Measurements from ENCODE around the gene GMPR. TPM values are rescaled to one million over a fixed set of nuclear protein-coding genes. Genes with fewer than 3 reads are reported as not detected.

GMPR gene
- 33.5 and 34.9 TPM in 2 replicates for total RNA-seq (2014; rRNA removed; shearing (Covaris generic))

DNA sequence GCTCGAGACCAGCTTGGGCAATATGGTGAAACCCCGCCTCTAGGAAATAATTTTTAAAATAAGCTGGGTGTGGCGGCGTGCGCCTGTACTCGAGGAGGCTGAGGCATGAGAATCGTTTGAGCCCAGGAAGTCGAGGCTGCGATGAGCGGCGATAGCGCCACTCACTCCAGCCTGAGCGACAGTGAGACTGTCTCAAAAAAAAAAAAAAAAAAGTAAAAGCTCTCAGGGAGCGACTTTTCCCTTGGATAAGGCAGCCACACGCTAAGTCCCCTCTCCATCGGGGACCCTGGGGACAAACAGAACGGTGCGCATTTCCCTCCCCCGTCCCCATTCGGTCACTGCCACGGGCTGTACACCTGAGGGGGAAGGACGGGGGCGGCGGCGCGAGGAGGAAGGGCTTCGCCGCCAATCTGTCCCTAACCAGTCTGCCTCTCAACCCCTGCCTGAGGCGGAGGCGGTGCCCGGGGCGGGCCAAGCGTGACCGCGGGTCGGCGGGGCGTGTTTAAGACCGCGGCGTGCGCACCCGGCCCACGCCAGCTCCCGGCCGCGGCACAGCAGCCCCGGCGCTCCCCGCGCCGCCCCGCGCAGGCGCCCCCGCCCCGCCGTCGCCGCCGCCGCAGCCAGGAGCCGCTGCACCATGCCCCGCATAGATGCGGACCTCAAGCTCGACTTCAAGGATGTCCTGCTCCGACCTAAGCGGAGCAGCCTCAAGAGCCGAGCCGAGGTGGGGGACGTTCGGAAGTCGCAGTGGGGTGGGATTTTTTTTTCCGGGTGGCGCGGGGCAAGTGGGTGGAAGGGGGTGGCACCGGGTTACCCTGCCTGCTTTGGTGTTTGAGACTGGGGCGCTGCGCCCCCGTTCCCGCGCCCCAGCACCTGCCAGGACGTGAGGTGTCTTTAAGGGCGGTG is at the start of gene GMPR:
Gene GMPR (plus strand): TSS at position 531 of the 906 bp plus-strand sequence. CDS start 107 bp downstream, at position 638.
- DNase-seq (ENCODE audit: low read depth) = peak; percentile 75

DNA sequence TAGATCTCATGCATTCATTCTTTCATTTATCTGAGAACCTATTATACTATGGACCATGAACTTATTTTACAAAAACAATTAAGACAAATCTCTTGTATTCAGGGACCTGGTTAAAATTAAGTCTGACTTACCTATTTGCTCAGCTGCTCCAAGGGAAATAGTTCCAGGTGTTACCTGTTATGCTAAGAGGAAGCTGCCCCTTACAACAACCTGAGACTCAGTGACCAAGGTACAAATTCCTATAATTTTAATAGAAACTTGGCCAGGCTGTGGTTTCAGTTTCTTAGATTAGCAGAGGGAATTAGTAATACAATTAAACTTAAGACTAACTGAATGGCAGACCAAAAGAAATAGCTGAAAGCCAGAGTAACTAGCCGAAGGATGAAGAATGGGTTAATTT is 48.2 kb upstream of the GMPR start:
- no peak for DNase-seq (ENCODE audit: low read depth)

DNA sequence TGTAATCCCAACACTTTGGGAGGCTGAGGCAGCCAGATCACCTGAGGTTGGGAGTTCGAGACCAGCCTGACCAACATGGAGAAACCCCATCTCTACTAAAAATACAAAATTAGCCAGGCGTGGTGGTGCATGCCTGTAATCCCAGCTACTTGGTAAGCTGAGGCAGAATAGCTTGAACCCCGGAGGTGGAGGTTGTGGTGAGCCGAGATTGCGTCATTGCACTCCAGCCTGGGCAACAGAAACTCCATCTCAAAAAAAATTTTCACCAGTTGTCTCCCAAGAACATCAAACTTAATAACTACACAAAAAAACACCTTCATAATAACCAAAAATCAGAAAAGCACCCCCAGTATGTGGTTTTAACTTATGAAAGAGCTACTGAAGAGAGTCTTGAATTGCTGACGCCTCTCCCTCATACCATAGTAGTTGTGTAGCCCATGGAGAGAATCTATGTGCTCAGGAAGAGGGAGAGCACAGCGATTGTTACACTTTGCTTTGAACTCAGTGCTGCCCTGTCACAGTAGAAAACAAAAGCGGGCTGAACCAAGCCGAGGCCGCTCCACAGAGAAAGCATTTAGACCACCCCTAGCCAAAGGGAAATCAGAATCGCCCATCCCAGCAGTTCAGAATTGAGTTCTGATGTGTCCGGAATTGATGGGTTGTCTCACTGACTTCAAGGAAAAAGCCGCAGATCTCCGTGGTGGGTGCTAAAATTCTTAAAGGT is 42.0 kb upstream of the GMPR start:
- no peak for DNase-seq (ENCODE audit: low read depth)

DNA sequence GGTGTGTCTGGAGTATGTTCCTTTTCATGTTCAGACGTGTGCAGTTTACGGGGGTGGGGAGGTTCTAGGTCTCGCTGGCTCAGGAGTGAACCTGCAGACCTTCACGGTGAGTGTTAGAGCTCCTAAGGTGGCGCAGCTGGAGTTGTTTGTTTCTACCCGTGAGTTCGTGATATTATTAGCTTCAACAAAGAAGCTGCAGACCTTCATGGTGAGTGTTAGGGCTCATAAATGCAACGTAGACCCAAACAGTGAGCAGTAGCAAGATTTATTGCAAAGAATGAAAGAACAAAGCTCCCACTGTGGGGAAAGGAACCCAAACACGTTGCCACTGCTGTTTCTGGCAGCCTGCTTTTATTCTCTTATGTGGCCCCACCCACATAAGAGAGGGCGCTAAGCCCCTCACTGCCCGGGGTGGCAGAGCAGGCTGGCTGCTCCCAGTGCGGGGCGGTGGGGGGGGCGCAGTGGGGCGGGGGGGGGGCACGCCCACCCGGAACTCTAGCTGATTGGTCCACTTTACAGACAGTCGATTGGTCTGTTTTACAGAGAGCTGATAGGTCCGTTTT is 41.3 kb upstream of the GMPR start:
- DNase-seq (ENCODE audit: low read depth) = no peak

DNA sequence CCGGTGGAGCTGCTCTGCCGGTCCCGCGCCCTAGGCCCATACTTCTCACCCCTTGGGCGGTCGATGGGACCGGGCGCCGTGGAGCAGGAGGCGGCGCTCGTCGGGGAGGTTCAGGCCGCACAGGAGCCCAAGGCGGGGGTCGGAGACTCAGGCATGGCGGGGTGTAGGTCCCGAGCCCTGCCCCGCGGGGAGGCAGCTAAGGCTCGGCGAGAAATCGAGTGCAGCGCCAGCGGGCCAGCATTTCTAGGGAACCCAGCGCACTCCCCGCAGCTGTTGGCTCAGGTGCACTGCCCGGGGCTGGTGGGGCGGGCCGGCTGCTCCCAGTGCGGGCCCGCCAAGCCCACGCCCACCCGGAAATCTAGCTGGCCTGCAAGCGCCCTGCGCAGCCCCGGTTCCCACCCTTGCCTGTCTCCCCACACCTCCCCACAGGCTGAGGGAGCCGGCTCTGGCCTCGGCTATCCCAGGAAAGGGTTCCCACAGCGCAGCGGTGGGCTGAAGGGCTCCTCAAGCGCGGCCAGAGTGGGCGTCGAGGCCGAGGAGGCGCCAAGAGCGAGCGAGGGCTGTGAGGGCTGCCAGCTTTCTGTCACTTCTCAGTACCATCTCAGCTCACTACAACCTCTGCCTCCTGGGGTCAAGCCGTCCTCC is 40.2 kb upstream of the GMPR start:
- no peak for DNase-seq (ENCODE audit: low read depth)

DNA sequence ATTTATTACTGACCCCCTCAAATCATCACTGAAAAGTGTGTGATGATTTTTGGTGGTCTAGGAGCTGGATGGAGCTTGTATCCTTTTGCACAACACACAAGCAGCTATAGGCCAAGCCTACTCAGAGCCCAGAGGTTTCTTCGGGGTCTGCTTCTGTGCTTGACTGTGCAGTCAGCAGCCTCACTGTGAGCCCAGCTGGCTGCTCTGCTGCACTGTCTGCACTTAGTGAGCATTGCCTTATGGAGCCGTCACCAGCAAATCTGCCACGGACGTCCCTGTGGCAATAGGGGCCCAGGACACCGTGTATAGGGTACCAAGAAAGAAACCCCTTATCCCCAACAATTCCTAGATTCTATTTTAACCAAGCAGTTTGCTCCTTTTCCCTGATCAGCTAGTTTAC is 38.6 kb upstream of the GMPR start:
- no peak for DNase-seq (ENCODE audit: low read depth)

DNA sequence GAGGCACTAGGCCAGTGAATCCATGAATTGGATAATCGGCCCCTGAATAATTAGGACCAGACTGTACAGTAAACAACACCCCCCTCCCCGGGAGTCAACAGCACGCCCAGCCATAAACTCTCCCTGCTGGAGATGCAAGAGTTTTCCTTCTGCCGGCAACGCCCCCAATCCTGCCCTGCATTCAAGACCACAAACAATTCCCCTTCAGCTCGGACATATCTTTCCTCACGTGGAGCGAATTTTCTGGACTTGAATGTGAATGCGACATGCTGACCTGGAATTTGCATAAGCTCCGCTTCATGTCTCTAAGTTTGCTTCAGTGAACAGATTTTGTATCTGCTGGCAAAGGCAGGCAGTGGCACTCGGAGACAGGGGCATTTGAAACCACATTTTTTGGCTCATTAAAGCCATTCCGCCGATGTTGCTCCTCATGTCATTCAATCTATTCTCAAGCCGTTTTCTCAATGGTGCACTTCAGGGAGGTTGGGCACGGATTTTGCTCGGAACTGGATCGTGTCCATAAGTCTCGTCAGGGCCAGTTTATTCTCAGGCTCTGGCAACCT is 38.0 kb upstream of the GMPR start:
- no peak for DNase-seq (ENCODE audit: low read depth)

DNA sequence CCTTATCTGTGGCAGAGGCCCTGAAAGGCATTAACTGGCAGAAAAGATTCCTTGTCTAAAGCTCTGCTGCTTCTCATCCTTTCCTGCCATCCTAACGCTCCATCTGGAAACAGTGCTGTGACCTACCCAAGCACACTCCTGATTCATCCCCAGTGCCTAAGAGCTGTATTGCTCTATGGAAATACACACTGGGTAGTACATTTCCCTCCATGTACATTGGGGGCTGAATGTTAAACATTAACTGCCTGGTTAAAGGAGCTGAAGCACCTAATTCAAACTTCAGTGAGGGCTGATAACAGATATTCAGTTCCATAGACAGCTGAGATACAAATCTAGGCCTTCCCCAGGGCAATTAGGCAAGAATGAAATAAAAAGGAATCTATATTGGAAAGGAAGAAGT is 36.7 kb upstream of the GMPR start:
- DNase-seq (ENCODE audit: low read depth) = no peak

DNA sequence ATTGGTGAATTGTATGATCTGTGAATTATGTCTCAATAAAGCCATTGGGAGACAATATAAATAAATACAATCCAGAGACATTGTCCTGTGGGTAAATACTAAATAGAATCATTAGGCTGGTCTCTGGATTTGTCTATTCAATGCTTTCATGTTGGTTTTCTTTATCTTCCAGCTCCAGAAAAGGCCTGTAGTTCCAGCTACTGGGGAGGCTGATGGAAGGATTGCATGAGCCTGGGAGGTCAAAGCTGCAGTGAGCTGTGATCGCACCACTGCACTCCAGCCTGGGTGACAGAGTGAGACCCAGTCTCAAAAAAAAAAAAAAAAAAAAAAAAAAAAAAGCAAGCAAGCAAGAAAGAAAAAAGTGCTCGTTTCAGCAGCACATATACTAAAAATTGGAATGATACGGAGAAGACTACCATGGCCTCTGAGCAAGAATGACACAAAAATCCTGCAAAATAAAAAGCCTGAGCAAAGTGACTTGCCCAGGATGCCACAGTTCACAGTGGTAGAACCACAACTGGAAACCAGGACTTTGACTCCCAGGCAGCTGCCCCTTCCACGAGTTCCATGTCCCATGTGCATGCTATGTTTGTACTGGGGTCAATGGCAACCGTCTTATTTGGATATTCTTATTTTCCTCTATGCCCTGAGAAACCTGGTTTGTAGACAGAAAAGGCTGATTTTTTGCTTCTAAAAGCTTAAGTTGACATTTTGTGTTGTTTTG is 33.6 kb upstream of the GMPR start:
- DNase-seq (ENCODE audit: low read depth) = no peak

DNA sequence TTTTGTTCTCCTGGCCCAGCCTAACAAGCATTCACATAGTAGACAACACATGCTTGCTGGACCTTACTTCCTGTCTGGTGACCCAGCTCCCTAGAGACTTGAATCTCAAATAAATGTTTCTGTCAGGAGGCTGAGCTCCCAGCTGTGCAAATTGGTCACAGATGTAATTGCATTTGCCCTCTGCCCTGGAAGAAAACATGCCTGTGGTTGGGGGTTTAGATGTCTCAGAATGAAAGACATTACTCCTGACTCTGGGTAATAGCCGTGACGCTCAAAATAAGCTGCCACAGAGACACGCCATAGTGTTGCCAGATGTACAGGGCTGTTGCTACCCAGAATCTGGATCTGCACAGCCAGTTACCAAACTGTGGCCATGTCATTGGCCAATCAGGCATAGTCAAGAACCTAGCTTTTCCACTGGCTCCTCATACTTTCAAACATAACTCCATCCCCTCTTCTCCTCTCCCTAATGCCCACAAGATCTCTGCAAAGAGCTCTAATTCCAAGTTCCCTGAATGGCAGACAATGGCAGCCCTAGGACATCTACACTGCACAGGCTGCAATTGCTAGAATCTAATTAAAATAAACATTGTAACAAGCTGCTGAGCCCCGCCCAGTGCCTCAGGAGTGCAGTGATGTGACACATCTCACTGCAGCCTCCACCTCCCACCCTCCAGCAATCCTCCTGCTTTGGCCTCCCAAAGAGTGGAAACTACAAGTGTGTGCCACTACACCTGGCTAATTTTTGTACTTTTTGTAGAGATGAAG is 32.8 kb upstream of the GMPR start:
- DNase-seq (ENCODE audit: low read depth) = peak; percentile 100

DNA sequence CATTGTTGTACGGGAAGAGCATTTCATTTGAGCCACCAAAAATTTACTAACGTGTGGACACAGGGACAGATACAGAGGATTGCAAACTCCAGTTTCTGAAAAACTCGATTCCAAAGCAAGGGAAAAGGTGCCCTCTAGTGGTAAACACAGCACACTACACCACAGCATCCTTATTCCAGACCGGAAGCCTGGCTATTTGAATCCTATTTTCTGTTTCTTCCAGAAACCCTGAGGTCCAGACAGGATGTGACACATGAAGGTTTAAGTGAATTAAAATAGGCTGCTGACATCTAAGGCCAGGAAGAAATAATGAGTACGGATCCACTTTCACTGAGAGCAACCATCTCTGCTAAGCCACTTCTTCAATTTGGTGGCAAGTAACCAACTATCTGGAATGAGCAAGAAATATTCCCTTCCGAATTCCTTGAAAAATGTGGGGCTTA is 31.8 kb upstream of the GMPR start:
- peak; percentile 92 for DNase-seq (ENCODE audit: low read depth)

DNA sequence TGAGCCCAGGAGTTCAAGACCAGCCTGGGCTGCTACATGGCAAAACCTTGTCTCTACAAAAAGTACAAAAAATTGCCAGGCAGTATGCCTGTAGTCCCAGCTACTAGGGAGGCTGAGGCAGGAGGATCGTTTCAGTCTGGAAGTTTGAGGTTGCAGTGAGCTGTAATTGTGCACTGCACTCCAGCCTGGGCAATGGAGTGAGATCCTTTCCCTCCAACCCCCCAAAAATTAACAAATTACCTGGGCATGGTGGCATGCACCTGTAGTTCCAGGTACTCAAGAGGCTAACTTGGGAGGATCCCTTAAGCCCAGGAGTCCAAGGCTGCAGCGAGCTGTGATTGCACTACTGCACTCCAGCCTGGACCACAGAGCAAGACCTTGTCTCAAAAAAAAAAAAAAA is 29.4 kb upstream of the GMPR start:
- DNase-seq (ENCODE audit: low read depth) = no peak

DNA sequence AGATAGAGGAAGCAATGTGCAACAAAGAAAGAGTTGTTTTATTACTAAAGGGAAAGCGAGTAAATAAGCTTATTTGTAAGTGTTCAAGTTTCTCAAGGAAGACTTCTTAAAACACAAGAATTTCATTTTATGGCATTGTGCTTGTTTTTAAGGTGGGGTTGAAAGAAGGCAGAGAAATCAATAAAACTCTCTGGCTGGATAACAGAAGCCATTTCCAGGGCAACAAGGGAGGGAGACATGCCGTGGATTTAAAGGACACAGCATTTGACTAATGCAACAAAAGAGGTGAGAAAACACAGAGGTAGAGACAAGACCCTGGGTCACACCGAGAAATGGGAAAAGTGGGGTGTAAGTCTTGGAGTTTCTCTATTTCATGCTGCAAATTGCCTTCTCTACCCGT is 28.8 kb upstream of the GMPR start:
- no peak for DNase-seq (ENCODE audit: low read depth)

DNA sequence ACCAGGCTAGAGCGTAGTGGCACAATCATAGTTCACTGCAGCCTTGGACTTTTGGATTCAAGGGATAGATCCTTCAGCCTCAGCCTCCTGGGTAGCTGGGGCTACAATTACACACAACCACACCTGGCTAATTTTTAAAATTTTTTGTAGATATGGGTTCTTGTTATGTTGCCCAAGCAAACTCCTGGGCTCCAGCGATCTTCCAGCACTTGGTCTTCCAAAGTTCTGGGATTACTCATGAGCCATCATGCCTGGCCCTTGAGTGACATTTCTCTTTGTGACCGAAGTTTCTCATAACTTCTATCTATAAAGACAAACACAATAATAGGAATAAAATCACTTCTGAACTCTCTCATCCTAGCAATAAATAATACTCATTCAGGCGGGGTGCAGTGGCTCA is 26.1 kb upstream of the GMPR start:
- DNase-seq (ENCODE audit: low read depth) = no peak

DNA sequence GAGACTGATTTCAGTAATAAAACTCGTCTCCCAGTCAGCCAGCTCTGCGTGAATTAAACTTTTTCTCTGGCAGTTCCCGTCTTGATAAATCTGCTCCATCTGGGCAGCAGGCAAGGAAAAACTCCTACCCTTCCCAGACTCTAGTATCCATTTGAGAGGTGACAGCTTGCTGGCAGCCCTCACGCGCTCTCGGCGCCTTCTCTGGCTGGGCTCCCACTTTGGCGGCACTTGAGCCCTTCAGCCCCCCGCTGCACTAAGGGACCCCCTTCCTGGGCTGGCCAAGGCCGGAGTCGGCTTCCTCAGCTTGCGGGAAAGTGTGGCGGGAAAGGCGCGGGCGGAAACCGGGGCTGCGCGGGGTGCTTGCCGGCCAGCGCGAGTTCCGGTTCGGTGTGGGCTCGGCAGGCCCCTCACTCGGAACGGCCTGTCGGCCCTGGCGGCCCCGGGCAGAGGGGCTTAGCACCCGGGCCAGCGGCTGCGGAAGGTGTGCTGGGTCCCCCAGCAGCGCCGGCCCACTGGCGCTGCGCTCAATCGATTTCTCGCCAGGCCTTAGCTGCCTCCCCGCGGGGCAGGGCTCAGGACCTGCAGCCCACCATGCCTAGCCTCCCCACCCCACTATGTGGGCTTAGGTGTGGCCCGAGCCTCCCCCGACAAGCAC is 21.8 kb upstream of the GMPR start:
- no peak for DNase-seq (ENCODE audit: low read depth)

DNA sequence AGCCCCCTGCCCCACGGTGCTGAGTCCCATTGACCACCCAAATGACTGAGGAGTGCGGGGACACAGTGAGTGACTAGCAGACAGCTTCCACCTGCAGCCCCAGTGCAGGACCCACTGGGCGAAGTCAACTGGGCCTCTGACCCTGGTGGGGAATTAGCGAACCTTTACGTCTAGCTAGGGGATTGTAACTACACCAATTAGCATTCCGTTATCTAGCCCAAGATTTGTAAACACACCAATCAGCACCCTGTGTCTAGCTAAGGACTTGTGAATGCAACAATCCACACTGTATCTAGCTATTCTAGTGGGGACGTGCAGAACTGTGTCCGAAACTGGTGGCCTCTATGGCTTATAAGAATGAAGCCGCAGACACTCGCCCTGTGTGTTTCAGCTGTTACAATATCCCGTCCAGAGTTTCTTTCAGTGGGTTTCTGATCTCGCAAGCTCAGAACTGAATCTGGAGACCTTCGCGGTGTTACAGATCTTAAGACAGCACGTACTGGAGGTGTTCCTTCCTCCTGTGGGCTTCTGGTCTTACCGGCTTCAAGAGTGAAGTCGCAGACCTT is 21.1 kb upstream of the GMPR start:
- DNase-seq (ENCODE audit: low read depth) = no peak

DNA sequence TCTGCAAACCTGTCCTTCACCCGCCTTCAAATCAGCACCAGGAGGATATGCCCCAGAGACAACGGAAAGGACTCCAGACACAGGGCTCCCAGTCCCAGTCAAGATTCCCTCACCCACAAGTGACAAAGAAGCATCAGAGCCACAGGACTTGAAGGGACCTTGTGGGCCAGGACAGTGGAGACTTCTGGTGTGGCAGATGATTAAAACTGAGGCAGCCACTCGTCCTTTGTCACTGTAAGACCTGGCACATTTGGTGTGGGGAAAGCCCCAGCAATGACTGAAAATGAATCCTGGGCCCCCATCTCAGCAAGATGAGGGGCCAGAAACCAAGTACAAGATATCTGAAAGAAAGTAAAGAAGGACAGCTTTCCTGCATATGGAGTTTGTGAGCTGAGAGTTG is 15.6 kb upstream of the GMPR start:
- no peak for DNase-seq (ENCODE audit: low read depth)

DNA sequence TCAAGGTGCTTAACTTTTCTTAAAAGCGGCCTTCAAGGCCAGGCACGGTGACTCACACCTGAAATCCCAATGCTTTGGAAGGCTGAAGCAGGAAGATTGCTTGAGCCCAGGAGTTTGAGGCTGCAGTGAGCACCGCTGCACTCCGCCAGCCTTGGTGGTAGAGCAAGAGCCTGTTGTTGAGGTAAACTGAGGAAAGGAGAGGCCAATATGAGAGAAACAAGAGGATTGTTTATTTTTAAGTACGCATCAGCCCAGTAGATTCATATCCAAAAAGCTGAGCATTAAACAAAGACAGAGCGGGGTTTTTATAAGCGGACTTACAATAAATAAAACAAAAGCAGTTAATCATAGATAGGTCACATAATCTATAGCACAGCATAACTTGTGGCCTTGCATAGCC is 15.0 kb upstream of the GMPR start:
- no peak for DNase-seq (ENCODE audit: low read depth)

DNA sequence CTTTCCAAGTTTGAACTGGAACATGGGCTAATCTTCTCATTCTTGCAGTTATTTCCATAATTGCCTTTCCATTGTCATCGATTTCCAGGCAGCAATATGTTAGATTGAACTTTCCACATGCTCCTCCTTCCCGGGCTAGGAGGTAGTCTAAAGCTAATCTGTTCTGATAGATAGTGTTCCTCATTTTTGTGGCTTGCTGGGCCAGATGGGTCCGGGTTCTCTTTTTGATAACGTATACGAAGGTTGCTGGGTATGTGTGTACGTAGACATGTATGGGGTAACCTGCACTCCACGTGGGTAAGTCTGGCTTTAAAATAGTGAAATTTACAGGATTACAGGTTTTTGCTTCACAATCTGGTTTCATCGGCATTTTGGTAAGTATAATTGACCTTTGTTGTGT is 14.0 kb upstream of the GMPR start:
- DNase-seq (ENCODE audit: low read depth) = no peak
